Prostate gland (tissue), 2 donors: ENCODE results near the gene MYOT.

Source experiments
- POLR2A ChIP-seq: fragments of 450-650 bp; IDR thresholded peaks from one replicate; pipeline ENCODE4 v1.6.1; 2016; ENCODE audit warnings: antibody characterized with exemption, mild to moderate bottlenecking
- POLR2AphosphoS5 ChIP-seq: sonication (generic); formaldehyde crosslinking; IDR thresholded peaks from one replicate; pipeline ENCODE4 v1.6.1; 2017; ENCODE audit warnings: antibody characterized with exemption
- TF ChIP-seq, protein P1 (sequence below), 4 experiments: fragments of 200-600 bp in 2 of 4; fragments of 450-650 bp in 2 of 4; sonication (generic) in 2 of 4; IDR thresholded peaks; 1 replicate in 3 of 4; 2 replicates in 1 of 4; pipeline ENCODE4 v1.5.1; 2016 to 2019; ENCODE audit warnings: antibody characterized with exemption in 4 of 4, mild to moderate bottlenecking in 2 of 4, moderate library complexity in 2 of 4

DNA sequence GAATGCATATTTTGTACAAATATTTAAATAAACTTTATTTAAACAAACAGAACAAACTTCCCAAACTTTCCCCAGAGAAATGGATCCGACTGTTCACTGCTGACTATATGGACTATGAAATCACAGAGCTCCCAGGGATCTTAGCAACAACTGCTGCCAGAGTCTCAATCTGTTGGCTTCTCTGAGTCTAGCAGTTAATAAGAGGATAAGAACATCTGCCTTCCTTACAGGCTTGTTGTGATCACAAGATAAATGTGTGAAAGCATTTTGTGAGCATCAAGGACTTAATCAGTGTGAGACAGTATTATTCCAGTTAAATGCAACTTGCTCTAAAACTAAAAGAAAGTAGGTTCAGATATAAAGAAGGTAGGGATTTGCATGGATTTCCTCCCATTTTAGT, 31.4 kb upstream of the MYOT start:
- TF ChIP-seq, protein P1, sequence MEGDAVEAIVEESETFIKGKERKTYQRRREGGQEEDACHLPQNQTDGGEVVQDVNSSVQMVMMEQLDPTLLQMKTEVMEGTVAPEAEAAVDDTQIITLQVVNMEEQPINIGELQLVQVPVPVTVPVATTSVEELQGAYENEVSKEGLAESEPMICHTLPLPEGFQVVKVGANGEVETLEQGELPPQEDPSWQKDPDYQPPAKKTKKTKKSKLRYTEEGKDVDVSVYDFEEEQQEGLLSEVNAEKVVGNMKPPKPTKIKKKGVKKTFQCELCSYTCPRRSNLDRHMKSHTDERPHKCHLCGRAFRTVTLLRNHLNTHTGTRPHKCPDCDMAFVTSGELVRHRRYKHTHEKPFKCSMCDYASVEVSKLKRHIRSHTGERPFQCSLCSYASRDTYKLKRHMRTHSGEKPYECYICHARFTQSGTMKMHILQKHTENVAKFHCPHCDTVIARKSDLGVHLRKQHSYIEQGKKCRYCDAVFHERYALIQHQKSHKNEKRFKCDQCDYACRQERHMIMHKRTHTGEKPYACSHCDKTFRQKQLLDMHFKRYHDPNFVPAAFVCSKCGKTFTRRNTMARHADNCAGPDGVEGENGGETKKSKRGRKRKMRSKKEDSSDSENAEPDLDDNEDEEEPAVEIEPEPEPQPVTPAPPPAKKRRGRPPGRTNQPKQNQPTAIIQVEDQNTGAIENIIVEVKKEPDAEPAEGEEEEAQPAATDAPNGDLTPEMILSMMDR (IDR thresholded peaks at IDR 0.05), result no peak
- TF ChIP-seq POLR2A (no peak), POLR2AphosphoS5 (no peak)
